Natural killer cell (primary cell): ENCODE results near the gene HRK. TPM values are rescaled to one million over a fixed set of nuclear protein-coding genes. Genes with fewer than 3 reads are reported as not detected.

Experiments
- ATAC-seq, 3 donors: fragments of 150-1000 bp in 2 of 3; fragments of 200-7000 bp in 1 of 3; cut with Tn5 transposase; 1 replicate in 1 of 3; 2 replicates in 2 of 3; pipeline ENCODE4 v1.10.0; 2021; ENCODE audit warnings: mild to moderate bottlenecking in 2 of 3, moderate library complexity in 2 of 3
- DNase-seq, 2 donors: peaks; one replicate each; pipeline versions ENCODE4 v3.0.0 to v3.0.0-alpha.2; 2013 to 2021; ENCODE audit warnings: mixed read lengths in 1 of 2
- H3K27ac ChIP-seq: one replicate; pipeline ENCODE4 v1.5.1; 2013; ENCODE audit warnings: mild to moderate bottlenecking, low read length
- H3K27me3 ChIP-seq: one replicate; pipeline ENCODE4 v1.6.1; 2013; ENCODE audit warnings: low read length; ENCODE audit not compliant: control insufficient read depth, insufficient read depth
- H3K36me3 ChIP-seq: one replicate; pipeline ENCODE4 v1.6.1; 2013; ENCODE audit warnings: low read length; ENCODE audit not compliant: control insufficient read depth, insufficient read depth
- H3K4me1 ChIP-seq: one replicate; pipeline ENCODE4 v1.6.1; 2013; ENCODE audit warnings: low read length; ENCODE audit not compliant: control insufficient read depth, insufficient read depth
- H3K4me3 ChIP-seq: one replicate; pipeline ENCODE4 v1.5.1; 2013; ENCODE audit warnings: low read length
- H3K9me3 ChIP-seq: one replicate; pipeline ENCODE4 v1.6.1; 2013; ENCODE audit warnings: low read length; ENCODE audit not compliant: control insufficient read depth, insufficient read depth
- H3K27ac Mint-ChIP-seq, 2 donors: one replicate each; pipeline ENCODE4 v1.8.0; 2022; ENCODE audit warnings: mild to moderate bottlenecking in 2 of 2, mixed read lengths in 2 of 2, moderate library complexity in 1 of 2
- H3K27me3 Mint-ChIP-seq, 2 donors: one replicate each; pipeline ENCODE4 v1.8.0; 2022; ENCODE audit warnings: low read depth in 2 of 2, mixed read lengths in 2 of 2
- H3K36me3 Mint-ChIP-seq: one replicate; pipeline ENCODE4 v1.8.0; 2022; ENCODE audit warnings: mixed read lengths
- H3K4me1 Mint-ChIP-seq, 2 donors: one replicate each; pipeline ENCODE4 v1.8.0; 2022; ENCODE audit warnings: mixed read lengths in 2 of 2
- H3K4me3 Mint-ChIP-seq: one replicate; pipeline ENCODE4 v1.8.0; 2022; ENCODE audit warnings: mild to moderate bottlenecking, moderate library complexity, mixed read lengths
- H3K9me3 Mint-ChIP-seq, 2 donors: one replicate each; pipeline ENCODE4 v1.8.0; 2022; ENCODE audit warnings: mixed read lengths in 2 of 2
- WGBS: methylation state at CpG from one replicate; pipeline ENCODE4 v1.1.7; 2013; ENCODE audit warnings: missing lambda C conversion rate; ENCODE audit not compliant: insufficient coverage; 5-methylcytosine and 5-hydroxymethylcytosine counted together
- intact Hi-C: fragments of 100-400 bp; cut with micrococcal nuclease; formaldehyde crosslinking; loops from one replicate; pipeline ENCODE4 v1.14.2; 2022
- total RNA-seq, 4 donors: library from RNA; stranded (reverse); fragments of 120-200 nt in 1 of 4; gene quantifications; one replicate each; pipeline versions ENCODE4 v1.2.3 to v1.2.4, GENCODE V29; 2013 to 2022
- TF ChIP-seq, protein P1 (sequence below): fragments of 200-600 bp; IDR thresholded peaks from one replicate; pipeline ENCODE4 v1.8.0; 2022; ENCODE audit warnings: antibody characterized with exemption

The HRK gene
- total RNA-seq, 3 donors from 2014 or later (not counting 1 experiment from before 2014, with no cell fraction given), result 0.15 TPM; not detected in 2

DNA sequence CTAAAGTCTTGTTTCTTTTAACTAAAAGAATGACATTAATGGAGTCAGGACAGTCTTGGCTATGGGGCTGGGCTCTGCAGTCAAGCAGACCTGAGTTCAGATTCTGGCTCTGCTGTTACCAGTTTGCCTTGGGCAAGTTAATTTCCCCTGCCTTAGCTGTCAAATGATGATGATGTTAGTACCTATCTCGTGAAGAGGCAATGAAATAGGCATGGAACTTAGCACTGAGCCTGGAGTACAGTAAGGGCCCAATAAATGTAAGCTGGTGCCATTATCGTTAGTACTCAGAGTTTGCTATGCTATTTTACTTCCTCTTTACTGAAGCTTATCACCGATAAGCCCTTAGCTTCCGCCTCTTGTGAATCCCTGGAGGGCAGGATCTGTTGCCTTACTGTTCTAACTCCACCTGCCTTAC, 38.0 kb upstream of the HRK start:
- 48% methylated on average over 4 of the region's 4 CpGs for WGBS
- Mint-ChIP-seq H3K4me1 (peaks cover 67 to 70% of the 10 kb centered on the region in 2 donors), H3K36me3 (no peaks in the 10 kb centered on the region), H3K27ac (peak overlapping the region in 1 of 2 donors; percentile 50), H3K4me3 (no peak overlapping the region), H3K27me3 (peaks cover 0 to 3% of the 10 kb centered on the region in 2 donors), H3K9me3 (peaks cover 0 to 2% of the 10 kb centered on the region in 2 donors)
- no peak for DNase-seq
- H3K36me3 ChIP-seq, result no peaks in the 10 kb centered on the region
- H3K4me1 ChIP-seq, result peaks cover 28% of the 10 kb centered on the region
- intact Hi-C loops, result no loop called here
- H3K9me3 ChIP-seq, result no peaks in the 10 kb centered on the region
- no peak overlapping the region for H3K4me3 ChIP-seq
- TF ChIP-seq, protein P1, sequence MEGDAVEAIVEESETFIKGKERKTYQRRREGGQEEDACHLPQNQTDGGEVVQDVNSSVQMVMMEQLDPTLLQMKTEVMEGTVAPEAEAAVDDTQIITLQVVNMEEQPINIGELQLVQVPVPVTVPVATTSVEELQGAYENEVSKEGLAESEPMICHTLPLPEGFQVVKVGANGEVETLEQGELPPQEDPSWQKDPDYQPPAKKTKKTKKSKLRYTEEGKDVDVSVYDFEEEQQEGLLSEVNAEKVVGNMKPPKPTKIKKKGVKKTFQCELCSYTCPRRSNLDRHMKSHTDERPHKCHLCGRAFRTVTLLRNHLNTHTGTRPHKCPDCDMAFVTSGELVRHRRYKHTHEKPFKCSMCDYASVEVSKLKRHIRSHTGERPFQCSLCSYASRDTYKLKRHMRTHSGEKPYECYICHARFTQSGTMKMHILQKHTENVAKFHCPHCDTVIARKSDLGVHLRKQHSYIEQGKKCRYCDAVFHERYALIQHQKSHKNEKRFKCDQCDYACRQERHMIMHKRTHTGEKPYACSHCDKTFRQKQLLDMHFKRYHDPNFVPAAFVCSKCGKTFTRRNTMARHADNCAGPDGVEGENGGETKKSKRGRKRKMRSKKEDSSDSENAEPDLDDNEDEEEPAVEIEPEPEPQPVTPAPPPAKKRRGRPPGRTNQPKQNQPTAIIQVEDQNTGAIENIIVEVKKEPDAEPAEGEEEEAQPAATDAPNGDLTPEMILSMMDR, result no peak
- H3K27me3 ChIP-seq, result no peaks in the 10 kb centered on the region
- no peak overlapping the region for H3K27ac ChIP-seq
- ATAC-seq, result no peak

DNA sequence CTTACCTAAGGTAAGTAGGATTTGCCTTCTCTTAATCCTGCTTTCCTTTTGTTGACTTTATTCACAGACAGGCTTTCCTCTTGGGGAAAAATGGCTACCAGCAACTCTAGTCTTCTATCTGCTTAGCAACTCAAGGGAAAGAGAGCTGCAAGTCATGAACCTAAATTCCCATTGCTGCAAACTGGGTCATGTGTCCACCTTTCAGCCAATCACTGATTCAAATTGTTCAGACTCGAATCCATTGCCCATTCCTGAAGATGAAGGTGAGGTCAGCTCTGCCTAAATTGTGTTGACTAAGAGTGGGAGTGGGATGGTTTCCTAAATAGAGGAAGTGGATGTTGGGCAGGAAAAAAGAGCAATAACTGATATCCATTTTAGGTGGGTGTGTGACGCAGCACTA, 37.2 kb upstream of the HRK start:
- Mint-ChIP-seq H3K36me3 (no peaks in the 10 kb centered on the region), H3K9me3 (peaks cover 0 to 2% of the 10 kb centered on the region in 2 donors), H3K4me1 (peaks cover 62 to 68% of the 10 kb centered on the region in 2 donors), H3K27me3 (peaks cover 0 to 3% of the 10 kb centered on the region in 2 donors), H3K27ac (peak overlapping the region in 1 of 2 donors; percentile 29), H3K4me3 (no peak overlapping the region)
- Histone ChIP-seq H3K36me3 (no peaks in the 10 kb centered on the region), H3K4me3 (no peak overlapping the region), H3K27ac (no peak overlapping the region), H3K4me1 (peaks cover 24% of the 10 kb centered on the region), H3K27me3 (no peaks in the 10 kb centered on the region), H3K9me3 (no peaks in the 10 kb centered on the region)
- TF ChIP-seq, protein P1, result no peak
- ATAC-seq (no peak), DNase-seq (no peak)
- 91% methylated on average over 2 of the region's 2 CpGs for WGBS
- intact Hi-C loops, result no loop called here

DNA sequence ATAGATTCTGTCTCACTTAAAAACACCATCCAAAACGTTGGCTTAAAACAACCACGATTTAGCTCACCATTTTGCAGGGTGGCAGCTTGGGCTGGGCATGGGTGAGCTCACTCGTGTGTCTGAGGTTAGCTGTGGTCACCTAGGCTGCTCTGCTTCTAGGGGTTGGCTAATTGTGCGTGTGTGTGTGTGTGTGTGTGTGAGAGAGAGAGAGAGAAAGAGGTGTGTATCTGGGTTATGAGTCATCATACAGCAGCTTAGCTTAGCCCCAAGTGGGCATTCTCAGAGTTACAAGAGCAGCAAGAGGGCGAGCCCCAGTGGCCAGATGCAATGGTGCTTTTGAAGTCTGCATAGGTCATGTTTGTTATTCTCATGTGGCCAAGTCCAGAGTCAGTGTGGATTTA, 35.5 kb upstream of the HRK start:
- H3K4me1 ChIP-seq, result peaks cover 25% of the 10 kb centered on the region
- Mint-ChIP-seq H3K27ac (peak overlapping the region; percentile 78 to 94), H3K36me3 (no peaks in the 10 kb centered on the region), H3K27me3 (peaks cover 0 to 3% of the 10 kb centered on the region in 2 donors), H3K4me1 (peaks cover 61 to 68% of the 10 kb centered on the region in 2 donors), H3K4me3 (peak overlapping the region; percentile 69), H3K9me3 (peaks cover 0 to 2% of the 10 kb centered on the region in 2 donors)
- intact Hi-C loops, result loop anchor here (1.0 to 2.0 kb wide), 4 partner anchors 8 to 213 kb away; partner anchors contain the start of genes RNFT2 and SPRING1
- TF ChIP-seq, protein P1, result peak; percentile 57
- no peak overlapping the region for H3K4me3 ChIP-seq
- ATAC-seq (peak; percentile 93 to 97 (median 94)), DNase-seq (peak; percentile 69 to 74)
- H3K27me3 ChIP-seq, result no peaks in the 10 kb centered on the region
- no peaks in the 10 kb centered on the region for H3K36me3 ChIP-seq
- WGBS, result 31% methylated on average over 5 of the region's 5 CpGs
- H3K9me3 ChIP-seq, result no peaks in the 10 kb centered on the region
- peak overlapping the region; percentile 37 for H3K27ac ChIP-seq

DNA sequence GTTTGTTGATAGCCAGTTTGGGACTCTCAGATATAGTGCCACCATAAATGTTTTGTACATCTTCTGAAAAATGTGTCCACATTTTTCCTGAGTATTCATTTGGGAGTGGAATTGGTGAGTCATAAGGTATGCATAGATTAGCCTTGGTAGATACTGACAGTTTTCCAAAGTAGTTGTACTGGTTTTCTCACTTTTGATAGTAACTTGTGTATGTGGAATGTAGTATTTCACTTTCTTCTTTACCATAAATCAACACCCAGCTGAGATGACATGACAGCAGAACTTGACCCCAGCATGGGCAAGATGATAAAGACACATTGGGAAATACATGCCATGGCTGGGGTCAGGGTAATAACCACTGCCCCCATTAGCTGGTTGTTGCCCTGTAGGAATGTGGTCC, 34.9 kb upstream of the HRK start:
- peaks cover 59 to 68% of the 10 kb centered on the region in 2 donors for H3K4me1 Mint-ChIP-seq
- ATAC-seq (no peak), DNase-seq (no peak)
- H3K9me3 Mint-ChIP-seq, result peaks cover 0 to 2% of the 10 kb centered on the region in 2 donors
- H3K27me3 Mint-ChIP-seq, result peaks cover 0 to 3% of the 10 kb centered on the region in 2 donors
- no peaks in the 10 kb centered on the region for H3K36me3 Mint-ChIP-seq
- H3K4me3 Mint-ChIP-seq, result no peak overlapping the region
- Histone ChIP-seq H3K9me3 (no peaks in the 10 kb centered on the region), H3K36me3 (no peaks in the 10 kb centered on the region), H3K4me3 (no peak overlapping the region), H3K27me3 (no peaks in the 10 kb centered on the region), H3K27ac (peak overlapping the region; percentile 37), H3K4me1 (peaks cover 31% of the 10 kb centered on the region)
- TF ChIP-seq, protein P1, result no peak
- intact Hi-C loops, result loop anchor here (1.0 to 2.0 kb wide), 4 partner anchors 8 to 213 kb away; partner anchors contain the start of genes RNFT2 and SPRING1
- H3K27ac Mint-ChIP-seq, result peak overlapping the region; percentile 78 to 94
